HCT116 (cell line): ENCODE measurements around the gene POU2AF1. TPM values are rescaled to one million over a fixed set of nuclear protein-coding genes. Genes with fewer than 3 reads are reported as not detected.

Source experiments
- ATAC-seq: fragments of 200-7000 bp; cut with Tn5 transposase; 2 replicates; pipeline ENCODE4 v1.9.1; 2020; ENCODE audit warnings: mild to moderate bottlenecking, moderate library complexity
- BruUV-seq: library from RNA; stranded (reverse); fragments of 400-500 nt; replicated peaks from 2 replicates; lab custom pipeline; 2021; lab: Mats Ljungman, UMichigan
- CTCF ChIA-PET: fragments of 300-600 bp; sonication (Branson Sonifier 250); formaldehyde crosslinking; loops from one replicate; lab custom pipeline; 2021; ENCODE audit warnings: antibody characterized with exemption; lab: Charles Lee
- POLR2A ChIA-PET: fragments of 300-600, 350-600 bp; sonication (Branson Sonifier 250); formaldehyde crosslinking; loops from one replicate; lab custom pipeline; 2021; ENCODE audit warnings: antibody characterized with exemption; lab: Charles Lee
- RAD21 ChIA-PET, 2 experiments: fragments of 300-600 bp; sonication (Branson Sonifier 250); formaldehyde crosslinking; loops; one replicate each; lab custom pipeline; 2023; ENCODE audit warnings: low total read pairs in 2 of 2; ENCODE audit not compliant: uncharacterized antibody in 2 of 2, unreplicated experiment in 2 of 2, low non-redundant PET in 1 of 2; lab: Charles Lee
- DNase-seq: peaks from one replicate; pipeline ENCODE4 v3.0.0-alpha.2; 2010; ENCODE audit warnings: low read depth, low spot score
- H2AFZ ChIP-seq: fragments of 200-600 bp; shearing (Covaris generic), sonication (generic); 2 replicates; pipeline ENCODE4 v1.6.1; 2017; ENCODE audit warnings: low read depth, mixed run types, mixed read lengths, antibody characterized with exemption, low read length; ENCODE audit not compliant: poor library complexity, severe bottlenecking
- H3K27ac ChIP-seq: 2 replicates; pipeline ENCODE4 v1.5.1; 2012; ENCODE audit warnings: low read depth, low read length
- H3K27me3 ChIP-seq: fragments of 200-600 bp; sonication (generic); 2 replicates; pipeline ENCODE4 v1.6.1; 2016; ENCODE audit warnings: mixed run types, low read length, mixed read lengths; ENCODE audit not compliant: insufficient read depth
- H3K36me3 ChIP-seq, 2 experiments: fragments of 200-500 bp in 1 of 2; fragments of 200-600 bp in 1 of 2; sonication (Bioruptor generic) in 1 of 2; sonication (generic) in 1 of 2; 2 replicates each; pipeline versions ENCODE4 v1.5.1 to v1.6.1; 2014 to 2016; ENCODE audit warnings: low read length in 2 of 2, inconsistent platforms in 1 of 2, mixed read lengths in 1 of 2, mixed run types in 1 of 2; ENCODE audit not compliant: insufficient read depth in 2 of 2, control insufficient read depth in 1 of 2
- H3K4me1 ChIP-seq, 2 experiments: fragments of 200-600 bp in 1 of 2; sonication (generic) in 1 of 2; 2 replicates each; pipeline versions ENCODE4 v1.5.1 to v1.6.1; 2012 to 2017; ENCODE audit warnings: low read length in 2 of 2, inconsistent platforms in 1 of 2, mild to moderate bottlenecking in 1 of 2, mixed read lengths in 1 of 2, mixed run types in 1 of 2, moderate library complexity in 1 of 2; ENCODE audit not compliant: insufficient read depth in 2 of 2, control insufficient read depth in 1 of 2
- H3K4me2 ChIP-seq: fragments of 200-600 bp; sonication (generic); 2 replicates; pipeline ENCODE4 v1.6.1; 2017; ENCODE audit warnings: mixed run types, low read length, mixed read lengths
- H3K4me3 ChIP-seq, 2 experiments: fragments of 200-600 bp in 1 of 2; sonication (generic) in 1 of 2; replicated peaks in 1 of 2; 2 replicates each; pipeline ENCODE4 v1.5.1; 2011 to 2016; ENCODE audit warnings: low read length in 2 of 2, control low read depth in 1 of 2, low read depth in 1 of 2, mild to moderate bottlenecking in 1 of 2, mixed read lengths in 1 of 2, mixed run types in 1 of 2
- H3K79me2 ChIP-seq: fragments of 200-600 bp; sonication (generic); 2 replicates; pipeline ENCODE4 v1.6.1; 2017; ENCODE audit warnings: mild to moderate bottlenecking, mixed run types, low read length, moderate library complexity, mixed read lengths; ENCODE audit not compliant: insufficient read depth
- H3K9ac ChIP-seq: fragments of 200-600 bp; sonication (generic); 2 replicates; pipeline ENCODE4 v1.6.1; 2016; ENCODE audit warnings: low read length, mixed read lengths
- H3K9me2 ChIP-seq: fragments of 200-600 bp; sonication (generic), shearing (Covaris generic); 2 replicates; pipeline ENCODE4 v1.6.1; 2017; ENCODE audit warnings: mixed run types, mild to moderate bottlenecking, moderate library complexity; ENCODE audit not compliant: insufficient read depth
- H3K9me3 ChIP-seq, 2 experiments: fragments of 200-500 bp in 1 of 2; fragments of 200-600 bp in 1 of 2; sonication (Bioruptor generic) in 1 of 2; sonication (generic) in 1 of 2; 2 replicates each; pipeline ENCODE4 v1.6.1; 2014 to 2017; ENCODE audit warnings: low read length in 2 of 2, mixed read lengths in 2 of 2, inconsistent platforms in 1 of 2, low read depth in 1 of 2, mild to moderate bottlenecking in 1 of 2, mixed run types in 1 of 2, moderate library complexity in 1 of 2; ENCODE audit not compliant: control insufficient read depth in 1 of 2, insufficient read depth in 1 of 2
- H4K20me1 ChIP-seq: fragments of 200-600 bp; sonication (generic), shearing (Covaris generic); 2 replicates; pipeline ENCODE4 v1.6.1; 2017; ENCODE audit warnings: mixed run types, mild to moderate bottlenecking, moderate library complexity; ENCODE audit not compliant: insufficient read depth
- CBX3 ChIP-seq: IDR thresholded peaks from 2 replicates; pipeline ENCODE4 v1.6.1; 2012; ENCODE audit warnings: low read depth
- CEBPB ChIP-seq: IDR thresholded peaks from 2 replicates; pipeline ENCODE4 v1.6.1; 2012; ENCODE audit warnings: low read depth
- JUND ChIP-seq: IDR thresholded peaks from 2 replicates; pipeline ENCODE4 v1.6.1; 2012
- SIN3A ChIP-seq: IDR thresholded peaks from 2 replicates; pipeline ENCODE4 v1.6.1; 2012; ENCODE audit warnings: low read depth
- ZNF274 ChIP-seq: fragments of 200-500 bp; sonication (Bioruptor generic); IDR thresholded peaks from 2 replicates; pipeline ENCODE4 v1.6.1; 2014; ENCODE audit warnings: mild to moderate bottlenecking, low read depth, low read length, inconsistent platforms
- intact Hi-C: fragments of 100-400 bp; cut with micrococcal nuclease; formaldehyde crosslinking; loops from 2 replicates; pipeline ENCODE4 v1.10.0; 2022
- total RNA-seq: library from RNA; stranded (reverse); gene quantifications from one replicate; pipeline ENCODE4 v1.2.1, GENCODE V29; 2021; ENCODE audit not compliant: unreplicated experiment
- TF ChIP-seq, protein P1 (sequence below): IDR thresholded peaks from 2 replicates; pipeline ENCODE4 v1.6.1; 2012

POU2AF1 gene
- total RNA-seq, 1 experiment from 2014 or later: 0.17 TPM

- H3K27me3 ChIP-seq: peaks cover 11% of the 10 kb centered on the region; the same call in 1 of the 2 replicates
- no peaks in the 10 kb centered on the region for H3K9me2 ChIP-seq
- no TSS peak for BruUV-seq
- no peaks in the 10 kb centered on the region for H3K4me1 ChIP-seq
- TF ChIP-seq SIN3A: no peak
- H3K79me2 ChIP-seq: no peaks in the 10 kb centered on the region
- H3K9ac ChIP-seq: no peak overlapping the region
- no peak overlapping the region for H3K4me3 ChIP-seq
- ChIA-PET POLR2A (no interaction called here), RAD21 (no interaction called here), CTCF (no interaction called here)
- no peak overlapping the region for H2AFZ ChIP-seq
- intact Hi-C loops: no loop called here
- H3K9me3 ChIP-seq: no peaks in the 10 kb centered on the region
- H4K20me1 ChIP-seq: no peaks in the 10 kb centered on the region
- ATAC-seq: no peak
- no peak overlapping the region for H3K4me2 ChIP-seq
- DNase-seq: no peak
- no peak overlapping the region for H3K27ac ChIP-seq
- H3K36me3 ChIP-seq: no peaks in the 10 kb centered on the region
These were observed 27.6 kb downstream of the POU2AF1 start for GRCh38 chr11:111351374-111352055.

- Histone ChIP-seq H3K9me2 (no peaks in the 10 kb centered on the region), H4K20me1 (no peaks in the 10 kb centered on the region), H3K4me2 (no peak overlapping the region), H3K9me3 (no peaks in the 10 kb centered on the region), H3K9ac (no peak overlapping the region), H3K27me3 (peaks cover 11% of the 10 kb centered on the region; the same call in 1 of the 2 replicates), H3K79me2 (no peaks in the 10 kb centered on the region), H3K4me3 (no peak overlapping the region), H3K4me1 (no peaks in the 10 kb centered on the region), H3K36me3 (no peaks in the 10 kb centered on the region), H3K27ac (no peak overlapping the region)
- RAD21 ChIA-PET: no interaction called here
- DNase-seq (no peak), ATAC-seq (no peak)
- POLR2A ChIA-PET: no interaction called here
- intact Hi-C loops: no loop called here
- TF ChIP-seq JUND (no peak), CBX3 (no peak), ZNF274 (no peak), CEBPB (no peak)
- TF ChIP-seq, protein P1, sequence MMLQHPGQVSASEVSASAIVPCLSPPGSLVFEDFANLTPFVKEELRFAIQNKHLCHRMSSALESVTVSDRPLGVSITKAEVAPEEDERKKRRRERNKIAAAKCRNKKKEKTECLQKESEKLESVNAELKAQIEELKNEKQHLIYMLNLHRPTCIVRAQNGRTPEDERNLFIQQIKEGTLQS: no peak
- TF ChIP-seq, all 23 proteins: peak for 0
- H2AFZ ChIP-seq: no peak overlapping the region
- CTCF ChIA-PET: no interaction called here
- BruUV-seq: no TSS peak
These were observed 28.3 kb downstream of the POU2AF1 start for GRCh38 chr11:111350811-111351210.
